Esophagus muscularis mucosa (tissue), 4 donors: ENCODE measurements around the gene OBI1. TPM values are rescaled to one million over a fixed set of nuclear protein-coding genes. Genes with fewer than 3 reads are reported as not detected.
A peak's percentile ranks its signal among the peaks of the same experiment; 100 is the strongest.

ENCODE experiments used
- DNase-seq: peaks from one replicate; pipeline ENCODE4 v3.0.0-alpha.2; 2017; ENCODE audit errors: extremely low spot score
- H3K27ac ChIP-seq, 4 donors: fragments of 200-600 bp; sonication (generic); replicated peaks in 1 of 4; 1 replicate in 3 of 4; 2 replicates in 1 of 4; pipeline ENCODE4 v1.5.1; 2016 to 2019; ENCODE audit warnings: mild to moderate bottlenecking in 1 of 4
- H3K27me3 ChIP-seq, 4 donors: fragments of 200-600 bp; sonication (generic); one replicate each; pipeline versions ENCODE4 v1.5.1 to v1.6.0; 2016 to 2019
- H3K36me3 ChIP-seq, 4 donors: fragments of 200-600 bp; sonication (generic); one replicate each; pipeline ENCODE4 v1.5.1; 2016 to 2019
- H3K4me1 ChIP-seq, 4 donors: fragments of 200-600 bp; sonication (generic); one replicate each; pipeline ENCODE4 v1.5.1; 2016 to 2019
- H3K4me3 ChIP-seq, 4 donors: fragments of 200-600 bp; sonication (generic); 1 replicate in 2 of 4; 2 replicates in 2 of 4; pipeline ENCODE4 v1.5.1; 2016 to 2019; ENCODE audit warnings: mild to moderate bottlenecking in 4 of 4, moderate library complexity in 1 of 4
- H3K9me3 ChIP-seq, 4 donors: fragments of 200-600 bp; sonication (generic); 1 replicate in 3 of 4; 2 replicates in 1 of 4; pipeline ENCODE4 v1.5.1; 2016 to 2019
- EP300 ChIP-seq: sonication (generic); formaldehyde crosslinking; IDR thresholded peaks from one replicate; pipeline ENCODE4 v1.6.1; 2017; ENCODE audit warnings: antibody characterized with exemption
- POLR2A ChIP-seq: fragments of 450-650 bp; IDR thresholded peaks from one replicate; pipeline ENCODE4 v1.6.1; 2017; ENCODE audit warnings: antibody characterized with exemption, moderate library complexity, mild to moderate bottlenecking, low read depth
- POLR2AphosphoS5 ChIP-seq, 2 donors: sonication (generic); formaldehyde crosslinking; IDR thresholded peaks; one replicate each; pipeline ENCODE4 v1.6.1; 2017; ENCODE audit warnings: antibody characterized with exemption in 2 of 2
- WGBS: methylation state at CpG from one replicate; pipeline ENCODE4 v1.1.5; 2018; 5-methylcytosine and 5-hydroxymethylcytosine counted together
- intact Hi-C: fragments of 100-400 bp; cut with DNase I; formaldehyde crosslinking; loops from one replicate; pipeline ENCODE4 v1.15.1; 2023
- total RNA-seq, 4 donors: library from RNA; depleted of rRNA; stranded (reverse); fragments of >200 nt; gene quantifications; one replicate each; pipeline versions ENCODE4 v1.1.0 to v1.2.1, GENCODE V29; 2016
- TF ChIP-seq, protein P1 (sequence below), 3 experiments: fragments of 200-600 bp in 2 of 3; fragments of 450-650 bp in 1 of 3; sonication (generic) in 2 of 3; IDR thresholded peaks; one replicate each; pipeline ENCODE4 v1.5.1; 2017 to 2019; ENCODE audit warnings: antibody characterized with exemption in 3 of 3, mild to moderate bottlenecking in 2 of 3, moderate library complexity in 1 of 3

OBI1 gene
- total RNA-seq, 4 donors from 2014 or later, result 8.3 to 13.3 (median 10.5) TPM

DNA sequence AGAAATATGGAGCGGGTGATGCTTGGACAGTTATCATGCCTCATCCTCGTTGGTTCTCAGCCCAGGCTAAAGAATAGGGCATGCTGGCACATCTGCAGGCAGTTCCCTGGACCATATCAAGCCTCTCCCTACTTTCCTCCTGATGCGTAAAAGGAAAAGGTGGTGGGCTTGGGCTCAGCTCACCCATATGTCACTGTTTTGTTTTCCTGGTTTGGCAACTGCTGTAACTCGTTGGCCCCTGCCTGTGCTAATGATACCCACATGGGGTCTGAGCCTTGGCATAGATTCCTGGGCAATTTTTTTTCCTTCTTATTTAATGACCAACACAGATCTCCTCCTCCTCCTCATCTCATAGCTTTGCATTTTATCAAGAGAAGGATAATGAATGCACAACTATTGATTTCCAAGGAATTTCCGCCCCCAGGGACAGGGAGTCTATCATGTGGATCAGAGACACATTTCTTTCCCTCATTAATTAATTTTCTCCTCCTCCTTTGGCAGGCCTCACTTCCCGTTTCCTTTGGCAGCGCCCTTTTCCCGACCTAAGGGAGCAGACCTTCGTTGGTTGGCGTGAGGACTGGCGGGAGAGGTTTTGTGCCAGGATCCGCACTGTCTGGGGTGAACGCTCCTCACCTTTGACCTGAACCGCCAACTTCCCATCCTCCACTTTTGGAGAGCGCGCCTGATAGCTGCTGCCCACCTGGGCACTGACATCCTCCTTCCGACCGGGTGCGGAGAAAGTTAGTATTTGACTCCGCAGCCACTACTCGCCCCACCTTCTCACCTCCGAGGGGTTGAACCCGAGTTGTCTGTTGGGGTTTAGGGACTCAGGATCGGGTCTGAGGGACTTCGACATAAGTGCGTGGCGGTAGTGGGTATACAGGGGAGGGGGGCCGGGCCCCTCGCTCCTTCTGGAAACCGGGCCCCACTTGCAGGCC, 52.2 kb downstream of the OBI1 start:
- H3K9me3 ChIP-seq, result no peaks in the 10 kb centered on the region
- H3K4me3 ChIP-seq, result peak overlapping the region in 2 of 4 donors; percentile 5 to 59
- TF ChIP-seq POLR2A (no peak), POLR2AphosphoS5 (IDR thresholded peaks at IDR 0.05) (no peak), EP300 (no peak)
- TF ChIP-seq, protein P1, sequence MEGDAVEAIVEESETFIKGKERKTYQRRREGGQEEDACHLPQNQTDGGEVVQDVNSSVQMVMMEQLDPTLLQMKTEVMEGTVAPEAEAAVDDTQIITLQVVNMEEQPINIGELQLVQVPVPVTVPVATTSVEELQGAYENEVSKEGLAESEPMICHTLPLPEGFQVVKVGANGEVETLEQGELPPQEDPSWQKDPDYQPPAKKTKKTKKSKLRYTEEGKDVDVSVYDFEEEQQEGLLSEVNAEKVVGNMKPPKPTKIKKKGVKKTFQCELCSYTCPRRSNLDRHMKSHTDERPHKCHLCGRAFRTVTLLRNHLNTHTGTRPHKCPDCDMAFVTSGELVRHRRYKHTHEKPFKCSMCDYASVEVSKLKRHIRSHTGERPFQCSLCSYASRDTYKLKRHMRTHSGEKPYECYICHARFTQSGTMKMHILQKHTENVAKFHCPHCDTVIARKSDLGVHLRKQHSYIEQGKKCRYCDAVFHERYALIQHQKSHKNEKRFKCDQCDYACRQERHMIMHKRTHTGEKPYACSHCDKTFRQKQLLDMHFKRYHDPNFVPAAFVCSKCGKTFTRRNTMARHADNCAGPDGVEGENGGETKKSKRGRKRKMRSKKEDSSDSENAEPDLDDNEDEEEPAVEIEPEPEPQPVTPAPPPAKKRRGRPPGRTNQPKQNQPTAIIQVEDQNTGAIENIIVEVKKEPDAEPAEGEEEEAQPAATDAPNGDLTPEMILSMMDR (IDR thresholded peaks at IDR 0.05), result no peak
- intact Hi-C loops, result loop anchor here (5.0 kb wide), 1 partner anchor 56 kb away; no protein-coding TSS in a partner anchor
- peaks cover 38 to 56% (median 53%) of the 10 kb centered on the region in 4 donors for H3K4me1 ChIP-seq
- DNase-seq, result no peak
- no peaks in the 10 kb centered on the region for H3K36me3 ChIP-seq
- H3K27me3 ChIP-seq, result peaks cover 4 to 87% (median 73%) of the 10 kb centered on the region in 4 donors
- no peak overlapping the region for H3K27ac ChIP-seq
- 19% methylated on average over 27 of the region's 30 CpGs for WGBS

DNA sequence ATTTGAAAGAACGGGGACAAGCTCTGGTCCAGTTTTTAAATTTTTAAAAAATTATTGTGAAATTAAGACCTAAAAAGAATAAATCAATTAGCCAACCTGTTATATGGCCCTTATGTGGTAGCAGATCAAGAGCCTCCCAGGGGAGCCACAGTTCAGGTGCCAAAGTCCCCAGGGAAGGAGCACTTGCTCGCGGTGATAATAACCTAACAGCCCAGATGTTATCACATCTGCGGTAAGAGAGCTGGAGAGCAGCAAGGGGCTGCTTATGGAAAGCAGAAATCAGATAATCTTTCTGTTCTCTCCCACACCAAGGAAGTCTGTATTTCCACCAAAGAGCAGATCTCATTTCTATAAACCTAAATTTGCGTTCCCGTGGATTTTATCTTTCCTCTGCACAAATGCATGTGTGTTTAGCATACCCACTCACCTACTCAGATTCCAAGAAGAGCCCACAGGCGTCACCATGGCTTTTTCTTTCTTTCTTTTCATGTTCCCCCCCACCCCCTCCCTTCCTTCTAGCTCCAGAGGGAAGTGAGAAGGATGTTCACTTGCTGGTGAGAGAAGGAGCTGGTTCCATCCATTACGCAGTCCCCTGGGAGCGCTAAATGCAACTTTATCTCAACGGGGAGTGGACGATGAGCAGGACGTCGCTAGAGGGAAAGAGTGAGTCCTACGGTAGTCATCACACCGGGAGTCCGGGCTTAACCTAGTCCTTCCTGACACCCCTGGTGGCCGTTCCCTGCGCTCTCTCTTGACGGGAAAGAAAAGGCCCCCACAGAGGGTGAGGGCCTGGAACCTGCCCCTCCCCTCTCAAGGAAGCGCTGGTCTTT, 54.0 kb downstream of the OBI1 start:
- intact Hi-C loops, result loop anchor here (5.0 kb wide), 1 partner anchor 57 kb away; no protein-coding TSS in a partner anchor
- Histone ChIP-seq H3K27me3 (peaks cover 4 to 97% (median 88%) of the 10 kb centered on the region in 4 donors), H3K4me3 (no peak overlapping the region), H3K36me3 (no peaks in the 10 kb centered on the region), H3K27ac (no peak overlapping the region), H3K9me3 (no peaks in the 10 kb centered on the region), H3K4me1 (peaks cover 44 to 64% (median 59%) of the 10 kb centered on the region in 4 donors)
- TF ChIP-seq EP300 (no peak), POLR2AphosphoS5 (IDR thresholded peaks at IDR 0.05) (no peak), POLR2A (no peak)
- TF ChIP-seq, protein P1 (IDR thresholded peaks at IDR 0.05), result no peak
- DNase-seq, result no peak
- WGBS, result 7% methylated on average over 16 of the region's 20 CpGs

DNA sequence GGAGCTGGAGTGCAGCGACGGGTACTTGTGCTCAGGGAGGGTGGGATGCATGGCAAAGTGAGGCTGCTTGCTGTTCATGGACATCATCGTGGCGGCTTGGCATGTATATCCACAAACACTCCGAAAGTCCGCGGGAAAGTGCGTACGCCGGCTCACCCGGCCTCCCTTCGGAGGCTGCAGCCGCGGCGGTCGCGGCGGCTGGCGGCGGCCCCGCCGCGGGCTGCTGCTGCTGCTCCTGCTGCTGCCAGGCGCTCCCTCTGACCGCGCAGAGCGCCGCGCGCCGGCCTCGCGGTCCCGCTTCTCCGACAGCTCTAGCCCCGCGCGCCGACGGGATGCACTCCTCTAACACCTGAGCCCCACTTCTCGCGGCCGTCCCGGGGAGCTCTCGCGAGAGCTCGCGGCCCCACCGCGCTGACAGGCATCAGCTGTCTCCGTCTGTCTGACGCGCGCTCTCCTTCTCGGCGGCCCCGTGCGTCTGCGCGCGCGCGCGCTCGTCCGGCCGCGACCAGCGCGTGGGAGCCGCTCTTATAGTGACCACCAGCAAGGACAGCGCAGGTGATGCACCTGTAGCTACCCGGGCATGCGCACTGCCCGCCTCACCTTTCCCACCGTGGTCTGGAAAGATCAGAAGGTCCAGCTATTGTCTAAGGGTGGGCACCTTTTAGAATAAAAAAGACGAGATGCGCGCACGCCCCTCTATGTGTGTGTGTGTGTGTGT, 55.6 kb downstream of the OBI1 start, which contains the start of gene POU4F1:
POU4F1 (minus strand) TSS at position 313 of the 718 bp plus-strand sequence; CDS start at position 87, 226 bp downstream.
- TF ChIP-seq POLR2AphosphoS5 (IDR thresholded peaks at IDR 0.05) (no peak), EP300 (no peak), POLR2A (no peak)
- TF ChIP-seq, protein P1 (IDR thresholded peaks at IDR 0.05), result no peak
- no peak within 1 kb of the TSS for H3K27ac ChIP-seq
- intact Hi-C loops, result no loop called here
- peaks cover 4 to 97% (median 89%) of the 10 kb centered on the region in 4 donors for H3K27me3 ChIP-seq
- DNase-seq, result no peak
- WGBS, result 4% methylated on average over 4 of the region's 80 CpGs
- peak within 1 kb of the TSS; percentile 36 to 46 (median 44) for H3K4me3 ChIP-seq
- no peaks in the 10 kb centered on the region for H3K9me3 ChIP-seq
- H3K36me3 ChIP-seq, result no peaks in the 10 kb centered on the region
- H3K4me1 ChIP-seq, result peaks cover 40 to 48% (median 44%) of the 10 kb centered on the region in 4 donors

DNA sequence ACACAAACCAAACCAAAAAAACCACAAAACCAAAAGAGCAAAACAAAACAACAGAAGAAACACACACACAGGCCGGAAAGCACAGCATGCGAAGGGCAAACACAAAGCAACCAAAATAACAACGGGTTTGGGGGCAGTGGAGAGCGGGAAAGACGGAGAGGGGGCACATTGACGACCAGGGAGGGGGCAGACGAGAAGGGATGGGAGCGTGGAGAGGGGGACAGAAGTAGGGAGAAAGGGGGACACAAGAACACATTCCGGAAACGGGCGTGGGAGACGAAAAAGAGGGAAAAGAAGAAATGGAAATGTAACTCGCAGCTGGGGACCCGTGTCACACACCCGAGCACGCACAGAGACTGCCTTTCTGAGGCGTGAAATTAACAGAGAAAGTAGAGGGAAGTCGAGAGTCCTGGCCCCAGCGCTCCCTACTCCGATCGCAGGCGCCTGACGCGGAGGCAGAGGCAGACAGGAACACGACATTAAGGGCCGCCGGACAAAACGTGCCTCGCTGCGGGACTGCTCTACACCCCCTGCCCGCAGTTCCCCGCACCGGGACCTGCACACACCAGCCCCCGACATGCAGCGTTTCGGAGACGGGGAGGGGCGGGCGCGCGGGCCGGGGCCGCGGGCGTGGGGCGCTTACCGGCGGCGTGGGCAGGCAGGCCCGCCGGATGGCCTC, 56.3 kb downstream of the OBI1 start:
- Histone ChIP-seq H3K9me3 (no peaks in the 10 kb centered on the region), H3K27ac (no peak overlapping the region), H3K4me3 (peak overlapping the region; percentile 36 to 46 (median 44)), H3K4me1 (peaks cover 33 to 41% (median 37%) of the 10 kb centered on the region in 4 donors), H3K36me3 (no peaks in the 10 kb centered on the region), H3K27me3 (peaks cover 4 to 97% (median 89%) of the 10 kb centered on the region in 4 donors)
- intact Hi-C loops, result no loop called here
- DNase-seq, result no peak
- TF ChIP-seq POLR2A (no peak), EP300 (no peak)
- 2% methylated on average over 24 of the region's 51 CpGs for WGBS
